GM19452 (cell line): Measurements from ENCODE around the gene NHERF1.
A peak's percentile ranks its signal among the peaks of the same experiment; 100 is the strongest.

Experiments used
- ATAC-seq: cut with Tn5 transposase; IDR thresholded peaks from one replicate; pipeline ENCODE4 v1.9.1; 2021; ENCODE audit not compliant: unreplicated experiment

Gene NHERF1

DNA sequence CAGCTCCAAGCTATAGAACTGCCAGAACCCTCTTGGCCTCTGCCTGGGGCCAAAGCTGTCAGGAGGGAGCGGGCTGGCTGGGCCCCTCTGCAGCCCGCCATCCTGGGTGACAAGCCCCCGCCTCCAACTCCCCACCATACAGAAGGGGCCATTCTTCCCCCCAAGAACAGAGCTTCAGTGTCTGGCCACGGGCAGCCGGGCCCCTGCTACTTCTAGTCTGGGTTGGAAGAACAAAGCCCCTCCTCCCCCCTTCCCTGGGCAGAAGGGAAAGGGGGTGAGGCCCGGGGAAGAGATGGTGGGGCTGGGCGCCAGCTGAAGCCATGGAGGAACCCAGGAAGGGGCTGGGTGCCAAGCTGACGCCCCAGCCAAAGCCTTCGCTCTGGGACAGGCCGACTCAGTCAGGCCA lies 18.7 kb downstream of the NHERF1 start:
- no peak for ATAC-seq

DNA sequence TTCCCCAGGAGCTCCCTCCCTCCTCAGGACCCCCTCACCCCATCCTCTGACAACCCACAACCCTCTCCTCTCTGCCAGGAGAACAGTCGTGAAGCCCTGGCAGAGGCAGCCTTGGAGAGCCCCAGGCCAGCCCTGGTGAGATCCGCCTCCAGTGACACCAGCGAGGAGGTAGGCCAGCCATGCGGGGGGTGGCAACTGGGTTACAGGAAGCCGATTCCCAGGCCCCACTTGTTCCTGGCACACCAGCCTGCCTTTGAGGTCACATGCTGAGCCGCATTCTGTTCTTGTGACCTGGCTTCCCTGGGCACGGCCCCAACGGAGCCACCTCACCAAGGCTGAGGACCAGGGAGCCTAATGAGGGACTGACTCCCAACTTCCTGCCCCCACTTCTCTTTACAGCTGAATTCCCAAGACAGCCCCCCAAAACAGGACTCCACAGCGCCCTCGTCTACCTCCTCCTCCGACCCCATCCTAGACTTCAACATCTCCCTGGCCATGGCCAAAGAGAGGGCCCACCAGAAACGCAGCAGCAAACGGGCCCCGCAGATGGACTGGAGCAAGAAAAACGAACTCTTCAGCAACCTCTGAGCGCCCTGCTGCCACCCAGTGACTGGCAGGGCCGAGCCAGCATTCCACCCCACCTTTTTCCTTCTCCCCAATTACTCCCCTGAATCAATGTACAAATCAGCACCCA lies 19.8 kb downstream of the NHERF1 start:
- no peak for ATAC-seq

DNA sequence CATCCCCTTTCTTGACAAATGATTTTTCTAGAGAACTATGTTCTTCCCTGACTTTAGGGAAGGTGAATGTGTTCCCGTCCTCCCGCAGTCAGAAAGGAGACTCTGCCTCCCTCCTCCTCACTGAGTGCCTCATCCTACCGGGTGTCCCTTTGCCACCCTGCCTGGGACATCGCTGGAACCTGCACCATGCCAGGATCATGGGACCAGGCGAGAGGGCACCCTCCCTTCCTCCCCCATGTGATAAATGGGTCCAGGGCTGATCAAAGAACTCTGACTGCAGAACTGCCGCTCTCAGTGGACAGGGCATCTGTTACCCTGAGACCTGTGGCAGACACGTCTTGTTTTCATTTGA lies 20.3 kb downstream of the NHERF1 start:
- ATAC-seq: no peak

DNA sequence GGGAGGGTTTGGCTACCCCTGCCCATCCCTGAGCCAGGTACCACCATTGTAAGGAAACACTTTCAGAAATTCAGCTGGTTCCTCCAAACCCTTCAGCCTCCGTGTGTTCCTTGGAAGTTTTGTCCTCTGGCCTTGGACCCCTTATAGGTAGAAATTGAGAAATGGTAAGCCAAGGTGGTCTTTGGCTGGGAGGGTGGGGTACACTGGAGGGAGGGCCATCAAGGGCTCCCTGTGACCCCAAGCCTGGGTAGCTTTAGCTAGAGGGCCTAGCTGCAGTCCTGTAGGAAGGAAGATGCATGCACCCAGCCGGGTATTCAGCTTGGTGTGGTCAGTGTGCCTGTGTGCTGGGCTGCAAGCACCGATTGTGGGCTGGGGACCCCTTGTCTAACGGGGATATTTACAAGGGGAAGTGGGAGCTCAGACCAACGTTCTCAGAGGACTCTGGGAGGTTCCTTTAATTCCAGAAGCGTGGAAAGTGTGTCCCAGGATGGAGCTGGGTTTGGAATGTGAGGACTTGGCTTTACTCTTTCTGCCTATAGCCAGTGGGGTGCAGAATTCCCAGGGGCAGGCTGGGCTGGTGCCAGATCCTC lies 20.9 kb downstream of the NHERF1 start:
- ATAC-seq: no peak

DNA sequence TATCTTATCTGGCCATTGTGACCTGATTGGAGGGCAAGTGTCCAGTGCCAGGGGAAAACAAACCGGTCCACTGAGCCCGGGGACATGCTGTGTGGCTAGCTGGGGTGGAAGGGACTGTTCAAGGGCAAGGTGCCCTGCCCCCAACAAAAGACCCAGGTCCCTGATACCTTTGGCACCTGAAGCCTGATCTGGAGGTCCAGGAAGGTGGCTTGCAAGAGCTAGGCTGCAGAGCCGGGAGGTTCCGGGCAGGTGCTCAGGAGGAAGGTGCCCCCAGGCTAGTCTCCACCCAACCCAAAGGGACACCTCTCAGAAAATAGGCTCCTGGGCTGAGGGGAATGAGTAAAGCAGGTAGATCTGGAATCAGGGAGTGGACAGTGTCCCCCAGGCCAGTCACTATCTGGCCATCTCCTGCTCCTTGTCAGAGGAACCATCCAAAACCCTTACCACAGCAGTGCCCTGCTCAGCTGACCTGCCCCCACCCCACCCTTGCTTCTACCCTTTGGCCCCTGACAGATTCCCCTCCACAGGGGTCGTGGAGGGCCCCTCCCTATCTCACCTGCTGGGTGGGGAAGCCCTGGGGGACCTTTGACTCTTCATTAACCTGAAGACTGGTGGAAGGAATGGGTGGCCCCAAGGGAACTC lies 21.5 kb downstream of the NHERF1 start:
- ATAC-seq: no peak

DNA sequence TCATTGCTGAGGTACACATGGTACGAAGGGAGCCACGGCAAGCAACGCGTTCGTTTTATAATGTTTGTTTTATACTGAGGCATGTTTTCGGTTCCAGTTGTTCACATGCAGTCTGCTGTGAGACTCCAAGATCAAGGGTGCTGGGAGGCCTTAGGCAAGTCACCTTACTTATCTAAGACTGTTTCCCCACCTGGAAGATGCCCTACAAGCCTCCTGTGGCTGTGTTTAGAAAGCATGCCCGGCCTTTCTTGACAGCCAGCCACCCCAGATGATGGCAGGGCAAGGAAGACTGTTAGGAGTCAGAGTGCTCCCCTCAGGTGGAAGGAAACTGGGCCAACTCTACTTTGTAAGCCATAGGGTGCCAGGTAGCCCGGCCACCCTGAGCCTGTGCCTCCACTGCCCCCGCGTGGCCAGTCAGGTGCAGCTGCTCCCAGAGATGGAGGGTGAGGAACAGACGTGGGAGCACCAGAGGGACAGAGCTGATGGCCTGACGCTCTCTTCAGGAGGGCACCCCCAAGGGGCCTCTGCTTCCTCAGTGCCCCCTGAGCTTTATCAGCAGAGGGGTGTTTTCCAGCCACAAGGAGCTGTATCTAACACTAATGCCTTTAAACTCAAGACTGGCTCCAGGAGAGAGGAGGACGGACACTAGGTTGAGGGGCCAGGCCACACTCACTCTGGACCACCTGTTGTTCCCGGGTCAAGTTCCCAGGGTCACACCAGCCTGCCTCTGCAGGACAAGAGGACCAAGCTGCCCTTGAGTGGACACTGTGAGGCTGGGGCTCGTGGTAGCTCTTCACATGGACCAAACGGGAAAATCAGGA lies 22.3 kb downstream of the NHERF1 start:
- ATAC-seq: no peak

DNA sequence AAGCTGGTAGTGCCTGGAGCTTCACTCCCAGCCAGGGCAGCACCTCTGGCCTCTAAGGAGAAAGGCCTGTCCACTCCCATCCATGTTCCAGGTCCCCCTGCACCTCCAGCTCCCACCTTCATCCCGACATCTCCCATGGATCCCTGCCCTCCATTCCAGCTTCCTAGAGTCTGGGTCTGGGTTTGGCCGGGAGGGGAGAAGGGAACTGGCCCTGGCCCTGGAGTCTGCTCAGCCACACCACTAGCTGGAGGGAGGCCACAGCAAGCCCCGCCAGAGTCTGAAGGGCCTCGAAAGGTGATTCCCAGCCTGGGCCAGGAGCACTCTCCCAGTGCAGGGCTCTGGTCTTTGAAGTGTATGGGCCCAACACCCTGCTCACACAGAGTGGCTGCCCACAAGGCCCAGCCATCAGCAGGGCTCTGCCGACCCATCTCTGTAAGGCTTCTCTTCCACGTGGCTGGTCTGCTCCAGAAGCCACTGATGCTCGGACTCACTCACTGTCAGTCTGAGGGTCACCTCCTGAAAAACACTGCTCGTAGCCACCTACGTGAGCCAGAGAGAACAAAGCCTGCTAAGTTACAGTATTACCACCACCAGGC lies 23.0 kb downstream of the NHERF1 start:
- no peak for ATAC-seq

DNA sequence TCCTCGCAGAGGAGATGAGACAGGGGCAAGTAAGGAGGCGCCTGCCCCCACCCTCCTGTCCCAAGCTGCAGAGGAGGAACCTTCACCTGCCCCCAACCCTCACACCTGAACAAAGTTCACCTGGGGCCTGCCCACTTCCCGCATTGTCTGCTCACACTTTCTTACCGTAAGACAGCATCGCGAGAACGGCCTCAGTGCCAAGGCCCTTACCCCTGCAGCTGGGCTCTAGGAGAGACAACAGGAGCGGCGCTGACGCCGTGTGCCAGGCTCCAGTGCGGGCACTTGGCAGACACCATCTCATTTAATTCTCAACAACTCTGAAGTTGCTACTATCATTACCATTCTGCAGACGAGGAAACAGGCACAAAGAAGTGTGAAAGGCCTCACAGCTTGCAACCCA lies 23.6 kb downstream of the NHERF1 start:
- no peak for ATAC-seq

DNA sequence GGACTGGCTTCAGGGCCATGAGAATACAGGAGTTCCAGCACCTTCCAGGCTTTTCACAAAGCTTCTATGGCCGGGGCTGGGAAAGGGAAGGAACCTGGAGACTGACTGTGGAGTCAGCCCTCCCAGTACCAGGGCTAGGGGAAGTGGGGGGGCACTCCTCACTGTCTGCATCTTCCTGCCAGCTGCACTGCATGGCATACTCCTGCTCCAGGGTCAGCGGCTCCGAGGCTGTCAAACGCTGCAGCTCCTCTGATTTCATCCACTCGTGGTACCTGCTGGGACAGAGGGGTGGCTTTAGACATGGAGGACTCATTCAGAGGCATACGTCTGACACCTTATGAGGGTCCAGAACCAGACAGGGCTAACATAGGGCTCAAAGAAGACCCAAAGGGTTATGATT lies 25.0 kb downstream of the NHERF1 start:
- no peak for ATAC-seq

DNA sequence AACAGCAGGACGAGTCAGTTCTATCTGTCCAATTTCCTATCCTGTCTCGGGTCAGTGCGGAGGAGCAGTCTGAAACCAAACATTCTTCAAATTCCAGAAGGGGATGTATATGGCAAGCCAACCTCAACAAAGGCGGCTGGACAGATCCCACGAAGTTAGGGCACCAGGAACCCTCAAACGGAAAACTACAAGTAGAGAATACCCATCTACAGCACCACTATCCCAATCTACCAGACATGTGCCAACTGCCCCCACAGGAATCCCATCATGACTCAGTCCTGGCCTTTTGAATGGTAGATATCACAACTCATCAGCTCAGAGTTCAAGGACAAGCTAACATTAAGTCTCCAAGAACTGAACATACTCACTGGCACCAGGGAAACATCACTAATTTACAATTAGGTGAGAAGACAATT lies 25.5 kb downstream of the NHERF1 start:
- no peak for ATAC-seq

DNA sequence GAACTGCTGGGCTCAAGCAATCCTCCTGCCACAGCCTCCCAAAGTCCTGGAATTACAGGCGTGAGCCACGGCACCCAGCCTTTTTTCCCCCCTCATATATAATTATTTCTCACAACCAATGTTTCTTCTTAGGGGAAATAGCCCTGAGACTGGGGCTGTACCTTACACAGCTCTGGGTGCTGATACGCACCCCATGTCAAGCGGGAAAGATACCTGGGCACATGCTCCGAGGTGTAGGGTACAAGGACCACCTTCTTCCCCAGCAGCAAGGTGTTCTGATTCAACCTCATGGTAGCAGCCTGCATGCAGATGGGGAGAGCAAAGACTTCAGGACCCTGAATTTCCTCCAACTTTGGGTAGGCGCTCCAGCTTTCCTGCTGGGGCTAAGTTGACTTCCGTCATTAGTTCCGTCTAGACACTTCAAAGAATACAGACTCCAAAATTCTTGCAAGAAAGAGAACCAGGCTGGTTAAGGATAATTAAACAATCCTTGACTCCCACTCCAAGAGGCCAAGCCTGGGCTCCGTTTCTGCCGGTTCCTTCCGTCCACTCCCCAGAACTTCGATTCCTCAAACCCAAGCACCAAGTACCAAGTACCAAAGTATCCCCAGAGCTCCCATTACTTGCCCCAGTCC lies 27.1 kb downstream of the NHERF1 start:
- ATAC-seq: no peak

DNA sequence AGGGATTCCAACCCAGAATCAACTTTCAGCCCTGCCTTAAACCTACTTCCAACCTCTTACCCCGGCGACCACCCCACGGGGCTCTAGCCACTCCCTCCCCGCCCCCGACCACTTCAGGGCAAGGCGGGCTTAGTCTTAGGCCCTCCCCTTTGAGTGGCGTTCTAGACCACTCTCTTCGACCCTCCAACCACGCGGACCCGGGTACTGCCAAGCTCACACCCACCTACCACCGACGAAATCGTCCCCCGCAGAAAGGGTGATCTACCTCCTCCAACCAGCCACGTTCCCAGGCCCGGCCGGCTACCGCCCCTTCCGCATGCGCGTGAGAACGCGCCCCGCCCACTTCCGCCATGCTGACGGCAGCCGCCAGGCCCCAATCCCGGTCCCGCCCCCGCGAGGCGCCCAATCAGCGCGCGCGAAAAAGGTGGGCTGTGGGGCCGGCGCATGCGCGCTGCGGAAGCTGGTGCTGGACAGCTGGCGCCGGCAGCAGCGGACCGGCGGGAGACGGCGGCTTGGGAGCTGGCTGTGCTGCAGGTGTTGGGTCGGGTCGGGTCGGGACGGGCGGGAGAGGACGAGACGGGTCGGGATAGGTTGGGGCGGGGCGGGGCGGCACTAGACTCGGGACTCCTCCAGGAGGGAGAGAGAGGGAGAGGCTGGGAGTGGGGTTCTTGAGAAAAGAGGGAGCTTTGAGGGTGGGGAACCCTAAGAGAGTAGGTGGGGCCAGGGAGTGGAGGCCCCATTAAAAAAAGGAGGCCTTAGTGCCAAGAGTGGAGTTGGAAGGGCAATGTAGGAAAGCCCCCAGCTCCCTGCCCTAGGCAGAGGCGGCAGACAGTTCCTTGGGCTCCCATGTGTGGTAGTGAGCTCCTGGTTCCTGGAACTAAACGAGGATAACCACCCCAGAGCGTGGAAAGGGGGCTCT lies 27.9 kb downstream of the NHERF1 start, which contains the start of gene NAT9:
Gene NAT9, minus strand, starts transcription at position 302 of the 919 bp plus-strand sequence. CDS start 647 bp downstream, outside the sequence.
- peak; percentile 57 for ATAC-seq

DNA sequence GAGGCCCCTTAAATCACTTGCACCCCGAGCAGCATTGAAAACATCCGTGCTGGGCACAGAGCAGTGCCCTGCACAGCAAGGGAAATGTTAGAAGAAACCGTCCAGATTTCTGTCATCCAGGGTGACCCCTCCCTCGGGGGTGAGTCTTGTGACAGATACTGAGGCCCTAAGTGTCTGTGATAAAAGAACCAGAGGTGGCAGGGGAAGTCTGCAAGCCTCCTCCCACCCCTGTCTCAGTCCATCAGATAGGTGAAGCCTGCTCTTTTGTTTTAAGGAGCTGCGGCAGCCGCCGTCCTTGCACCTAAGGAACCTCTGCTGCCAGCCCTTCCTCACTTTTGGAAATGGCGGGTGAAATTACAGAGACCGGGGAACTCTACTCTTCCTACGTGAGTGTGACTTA lies 28.6 kb downstream of the NHERF1 start:
- ATAC-seq: no peak

DNA sequence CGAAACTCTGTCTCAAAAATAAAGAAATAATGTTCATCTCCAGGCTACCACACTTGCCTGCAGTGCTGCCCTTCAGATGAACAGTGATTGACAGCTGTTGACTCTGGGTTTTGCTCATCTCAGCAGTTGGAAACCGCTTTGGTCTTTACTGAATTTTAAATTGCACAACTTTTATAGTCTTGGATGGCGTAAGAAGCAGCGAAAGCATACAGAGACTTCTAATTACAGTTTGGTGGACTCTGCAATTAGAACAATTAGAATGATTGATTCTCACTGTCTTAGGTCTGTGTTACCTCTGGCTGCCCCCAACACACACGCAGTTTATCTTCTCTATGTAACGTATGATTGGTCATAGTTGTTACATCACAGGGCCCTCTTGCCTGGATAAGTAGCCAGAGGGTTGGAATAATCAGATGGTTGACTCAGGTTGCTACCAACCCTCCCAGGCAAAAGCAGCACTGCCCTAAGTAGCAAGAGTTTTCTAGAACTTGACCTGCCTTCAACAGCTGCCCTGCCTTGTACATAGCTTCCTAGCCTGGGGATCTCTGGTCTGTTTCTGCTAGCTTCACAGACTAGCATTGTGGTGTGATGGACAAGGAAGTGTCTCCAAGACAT lies 29.6 kb downstream of the NHERF1 start:
- no peak for ATAC-seq

DNA sequence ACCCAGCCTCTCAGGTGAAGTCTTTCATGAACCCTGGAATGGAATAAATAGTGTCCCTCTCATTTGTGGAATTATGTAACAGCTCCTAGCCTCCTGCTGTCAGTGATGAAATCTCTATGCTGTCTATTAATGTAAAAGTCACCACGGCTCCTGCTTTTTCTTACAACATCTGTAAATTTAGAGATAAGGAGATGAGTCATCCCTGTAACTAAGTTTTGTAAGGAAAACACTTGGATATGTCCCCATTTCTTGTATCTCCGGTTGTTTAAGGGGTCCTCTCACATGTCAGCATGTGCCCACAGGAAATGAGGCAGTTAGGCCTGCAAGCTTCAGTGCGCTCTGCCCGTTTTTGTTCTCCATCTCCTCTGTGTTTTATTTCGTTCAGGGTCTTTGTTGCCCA lies 30.5 kb downstream of the NHERF1 start:
- ATAC-seq: no peak

DNA sequence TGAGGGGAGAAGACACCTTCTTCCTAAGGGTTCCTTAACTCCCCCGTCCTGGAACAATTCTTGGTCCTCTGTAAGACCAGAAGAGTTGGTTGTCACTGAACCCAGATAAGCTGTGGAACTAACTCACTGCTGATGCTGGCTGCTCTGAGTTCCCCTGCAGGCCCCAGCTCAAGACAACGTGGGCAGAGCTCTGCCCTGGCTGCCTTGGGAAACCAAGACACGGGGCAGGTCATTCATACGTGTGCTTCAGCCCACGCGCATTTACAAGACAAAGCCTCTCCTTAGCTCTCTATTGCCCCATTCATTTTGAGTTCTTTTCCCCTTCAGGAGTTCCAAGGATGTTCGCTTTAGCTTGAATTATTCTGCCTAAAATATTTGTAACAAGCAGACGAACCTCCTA lies 31.1 kb downstream of the NHERF1 start:
- ATAC-seq: no peak

DNA sequence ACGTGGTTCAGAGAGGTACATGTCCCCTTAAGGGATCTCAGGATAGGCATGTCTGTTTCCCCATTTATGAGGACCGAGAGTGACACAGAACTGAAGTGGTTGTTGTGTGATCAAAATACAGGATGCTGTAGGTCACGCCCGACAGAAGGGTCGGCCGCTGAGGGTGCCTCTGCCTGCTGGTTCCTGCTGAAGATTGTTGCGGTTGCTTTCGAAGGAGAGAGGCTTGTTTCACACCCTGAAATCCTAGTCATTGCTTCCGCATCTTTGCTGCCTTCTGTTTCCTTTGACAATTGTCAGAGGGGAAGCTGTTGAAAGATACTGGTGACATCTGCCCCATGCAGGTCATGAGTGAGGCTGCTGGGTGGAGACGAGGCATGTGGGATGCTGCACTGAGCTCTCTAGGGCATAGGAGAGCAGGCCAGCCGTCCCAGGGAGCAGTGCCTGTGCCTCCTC lies 31.5 kb downstream of the NHERF1 start:
- peak; percentile 78 for ATAC-seq

DNA sequence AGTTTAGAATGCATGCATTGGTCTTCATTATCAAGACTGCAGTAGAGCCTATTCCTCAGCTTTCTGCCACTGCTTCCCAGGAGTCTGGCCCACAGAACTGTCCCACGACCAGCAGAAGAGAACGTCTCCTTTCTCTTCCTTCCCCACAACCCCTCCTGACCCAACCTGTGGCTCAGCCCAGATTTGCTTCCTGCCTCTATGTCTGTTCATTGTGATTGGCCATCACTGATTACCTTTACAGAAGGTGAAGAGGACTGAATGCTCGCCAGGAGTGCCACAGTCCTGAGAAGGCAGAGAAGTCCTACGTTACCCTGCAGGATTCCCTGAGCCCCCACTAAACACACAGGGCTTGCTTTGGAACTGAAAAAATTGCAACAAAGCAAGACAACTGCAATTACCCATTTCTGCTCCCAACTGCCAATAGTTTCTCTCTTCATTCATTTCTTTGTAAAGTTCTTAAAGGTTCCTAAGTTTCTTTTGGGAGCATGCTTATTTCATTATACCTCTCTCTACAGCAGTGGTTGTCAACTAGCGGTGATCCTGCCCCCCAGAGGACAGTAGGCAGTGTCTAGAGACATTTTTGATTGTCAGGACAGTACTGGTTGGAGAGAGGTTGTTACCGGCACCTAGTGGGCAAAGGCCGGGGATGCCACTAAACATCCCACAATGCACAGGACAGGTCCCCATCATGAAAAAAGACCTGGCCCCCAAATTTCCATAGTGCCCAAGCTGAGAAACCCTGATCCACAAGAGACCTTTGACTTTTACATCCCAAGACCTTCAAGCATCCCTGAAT lies 32.2 kb downstream of the NHERF1 start:
- ATAC-seq: no peak
